GM18951 (cell line): ENCODE results near the gene SYS1.

ENCODE experiments used
- POLR2A ChIP-seq: IDR thresholded peaks from 4 replicates; pipeline ENCODE4 v1.6.1; 2011; ENCODE audit warnings: mild to moderate bottlenecking; ENCODE audit not compliant: insufficient read length, insufficient read depth; ENCODE audit errors: extremely low read depth
- in situ Hi-C: fragments of 300-500 bp; cut with MboI; formaldehyde crosslinking; loops from one replicate; pipeline ENCODE4 v1.12.0; 2022; ENCODE audit warnings: low sequenced_read_pairs, mixed read lengths, inconsistent platforms; ENCODE audit not compliant: unreplicated experiment

Gene SYS1

DNA sequence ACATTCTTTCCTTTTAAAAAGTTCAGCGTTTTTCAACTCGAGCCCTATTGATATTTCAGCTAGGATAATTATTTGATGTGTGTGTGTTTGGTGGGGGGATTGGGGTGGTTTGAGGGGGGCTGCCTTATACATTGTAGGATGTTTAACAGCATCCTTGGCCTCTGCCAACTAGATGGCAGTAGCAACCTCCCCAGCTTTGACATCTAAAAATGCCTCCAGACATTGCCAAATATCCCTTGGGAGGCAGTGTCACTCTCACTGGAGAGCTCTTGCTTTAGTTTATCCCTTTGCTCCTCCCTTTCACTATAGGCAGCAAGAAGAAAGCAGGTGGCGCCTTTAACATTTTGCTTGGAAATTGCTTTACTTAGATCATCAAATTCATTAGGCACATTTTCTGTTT, 29.8 kb downstream of the SYS1 start:
- no peak for TF ChIP-seq POLR2A
- in situ Hi-C loops = no loop called here

DNA sequence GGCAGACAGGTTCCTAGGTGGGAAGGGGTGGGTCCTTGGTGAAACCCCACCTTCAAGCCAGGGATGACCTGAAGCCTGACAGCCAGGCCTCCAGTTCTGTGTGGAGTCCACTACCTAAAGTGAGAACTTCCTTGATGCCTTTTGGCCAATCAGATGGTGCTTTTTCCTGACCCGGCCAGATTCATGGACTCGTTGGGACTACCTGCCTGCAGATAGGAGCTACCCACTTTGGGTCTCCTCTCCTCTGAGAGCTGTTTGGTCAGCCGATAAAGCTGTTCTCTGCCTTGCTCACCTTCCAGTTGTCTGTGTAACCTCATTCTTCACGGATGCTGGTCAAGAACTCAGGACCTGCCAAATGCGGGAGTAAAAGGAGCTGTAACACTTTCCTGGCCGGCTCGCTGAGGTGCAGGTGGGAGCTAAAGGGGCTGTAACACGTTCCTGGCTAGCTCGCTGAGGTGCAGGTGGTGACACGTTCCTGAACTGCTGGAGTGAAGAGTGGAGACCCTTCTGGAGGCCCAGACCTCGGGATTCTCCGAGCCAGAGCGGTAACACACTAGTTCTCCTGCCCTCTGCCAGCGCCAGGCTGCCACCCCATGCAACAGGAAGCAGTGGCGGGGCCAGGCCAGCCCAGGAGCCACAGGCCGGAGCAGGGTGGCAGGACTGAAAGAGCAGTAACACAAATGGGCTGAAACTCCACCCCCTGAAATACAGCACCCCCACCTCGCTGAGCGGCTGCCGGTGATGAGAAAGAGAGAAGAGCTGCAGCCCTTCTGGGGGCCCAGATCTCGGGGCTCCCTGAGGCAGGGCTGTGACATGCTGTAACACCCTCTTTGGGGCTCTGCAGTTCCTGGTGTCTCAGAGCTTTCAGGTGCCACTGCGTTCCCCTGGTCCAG, 31.5 kb downstream of the SYS1 start:
- no peak for TF ChIP-seq POLR2A
- in situ Hi-C loops = no loop called here

DNA sequence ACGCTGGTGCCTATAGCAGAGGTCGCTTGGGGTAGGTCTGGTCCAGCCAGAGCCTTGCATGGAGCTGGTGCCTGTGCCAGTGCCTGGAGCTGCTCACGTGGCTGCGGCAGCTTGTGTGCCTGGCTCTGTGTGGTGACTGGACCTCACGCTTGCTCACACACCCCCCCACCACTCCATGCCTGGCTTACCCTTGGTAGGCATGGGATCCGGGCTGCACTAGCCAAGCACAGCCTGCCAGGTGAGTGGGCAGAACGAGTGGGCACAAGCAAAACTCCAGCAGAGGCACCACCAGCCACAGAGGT, 32.1 kb downstream of the SYS1 start:
- in situ Hi-C loops = no loop called here
- TF ChIP-seq POLR2A = no peak

DNA sequence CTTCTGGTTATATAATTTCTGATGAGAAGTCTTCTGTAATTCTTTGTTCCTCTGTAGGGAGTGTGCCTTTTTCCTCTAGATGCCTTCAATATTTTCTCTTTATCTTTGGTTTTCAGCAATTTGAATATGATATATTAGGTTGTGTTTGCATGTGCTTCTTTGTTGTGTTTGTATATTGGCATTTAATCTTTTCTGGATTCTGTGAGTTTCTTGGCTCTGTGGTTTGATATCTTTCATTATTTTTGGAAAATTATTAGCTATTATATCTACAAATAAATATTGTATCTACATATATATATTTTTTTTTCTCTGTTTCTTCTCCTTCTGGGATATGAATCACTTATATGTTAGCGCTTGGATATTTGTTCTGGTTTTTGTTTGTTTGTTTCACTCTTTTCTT, 36.1 kb downstream of the SYS1 start:
- in situ Hi-C loops = no loop called here
- no peak for TF ChIP-seq POLR2A

DNA sequence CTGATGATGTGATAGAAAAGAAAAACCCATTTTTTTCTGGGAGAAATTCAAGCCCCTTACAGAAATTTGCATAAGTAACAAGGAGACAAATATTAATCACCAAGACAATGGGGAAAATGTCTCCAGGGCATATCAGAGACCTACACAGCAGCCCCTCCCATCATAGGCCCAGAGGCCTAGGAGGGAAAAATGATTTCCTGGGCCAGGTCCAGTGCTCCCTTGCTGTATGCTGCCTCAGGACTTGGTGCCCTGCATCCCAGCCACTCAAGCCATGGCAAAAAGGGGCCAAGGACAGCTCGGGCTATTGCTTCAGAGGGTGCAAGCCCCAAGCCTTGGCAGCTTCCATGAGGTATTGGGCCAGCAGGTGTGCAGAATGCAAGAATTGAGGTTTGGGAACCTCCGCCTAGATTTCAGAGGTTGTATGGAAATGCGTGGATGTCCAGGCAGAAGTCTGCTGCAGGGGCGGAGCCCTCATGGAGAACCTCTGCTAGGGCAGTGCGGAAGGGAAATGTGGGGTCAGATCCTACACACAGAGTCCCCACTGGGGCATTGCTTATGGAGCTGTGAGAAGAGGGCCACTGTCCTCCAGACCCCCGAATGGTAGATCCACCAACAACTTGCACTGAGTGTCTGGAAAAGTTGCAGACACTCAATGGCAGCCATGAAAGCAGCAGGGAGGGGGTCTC, 37.5 kb downstream of the SYS1 start:
- TF ChIP-seq POLR2A = no peak
- in situ Hi-C loops = no loop called here

DNA sequence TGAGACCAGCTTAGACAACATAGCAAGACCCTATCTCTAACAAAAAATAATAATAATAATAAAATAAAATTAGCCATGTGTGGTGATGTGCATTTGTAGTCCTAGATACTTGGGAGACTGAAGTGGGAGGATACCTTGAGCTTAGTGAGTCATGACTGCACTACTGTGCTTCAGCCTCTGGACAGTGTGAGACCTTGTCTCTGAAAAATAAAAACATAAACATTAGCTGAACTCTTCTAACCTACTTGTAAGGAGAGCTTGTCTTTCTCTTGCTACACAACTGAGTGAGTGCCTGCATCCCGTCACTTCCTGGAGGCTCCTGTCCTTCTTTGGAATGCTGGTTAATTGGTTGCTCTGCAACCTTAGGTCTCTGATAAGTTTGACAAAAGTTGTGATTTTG, 40.0 kb downstream of the SYS1 start:
- no peak for TF ChIP-seq POLR2A
- in situ Hi-C loops = no loop called here

DNA sequence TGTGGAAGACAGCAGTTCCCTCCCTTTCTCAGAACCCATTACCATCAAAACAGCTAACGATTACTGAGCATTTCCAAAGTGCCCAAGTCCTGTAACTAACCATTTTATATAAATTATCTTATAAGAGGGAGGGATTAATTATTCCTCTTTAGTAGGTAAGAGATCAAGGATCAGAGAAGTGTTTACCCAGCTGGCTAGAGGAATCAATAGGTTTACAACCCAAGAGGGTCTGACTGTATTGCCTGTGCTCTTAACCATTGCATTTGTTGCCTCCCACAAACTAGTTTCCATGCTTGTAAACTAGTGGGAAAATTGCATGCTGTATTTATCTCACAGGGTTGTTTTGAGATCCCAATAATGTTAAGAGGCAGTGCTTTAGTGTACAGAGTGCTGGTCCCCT, 41.5 kb downstream of the SYS1 start:
- TF ChIP-seq POLR2A = no peak
- in situ Hi-C loops = no loop called here

DNA sequence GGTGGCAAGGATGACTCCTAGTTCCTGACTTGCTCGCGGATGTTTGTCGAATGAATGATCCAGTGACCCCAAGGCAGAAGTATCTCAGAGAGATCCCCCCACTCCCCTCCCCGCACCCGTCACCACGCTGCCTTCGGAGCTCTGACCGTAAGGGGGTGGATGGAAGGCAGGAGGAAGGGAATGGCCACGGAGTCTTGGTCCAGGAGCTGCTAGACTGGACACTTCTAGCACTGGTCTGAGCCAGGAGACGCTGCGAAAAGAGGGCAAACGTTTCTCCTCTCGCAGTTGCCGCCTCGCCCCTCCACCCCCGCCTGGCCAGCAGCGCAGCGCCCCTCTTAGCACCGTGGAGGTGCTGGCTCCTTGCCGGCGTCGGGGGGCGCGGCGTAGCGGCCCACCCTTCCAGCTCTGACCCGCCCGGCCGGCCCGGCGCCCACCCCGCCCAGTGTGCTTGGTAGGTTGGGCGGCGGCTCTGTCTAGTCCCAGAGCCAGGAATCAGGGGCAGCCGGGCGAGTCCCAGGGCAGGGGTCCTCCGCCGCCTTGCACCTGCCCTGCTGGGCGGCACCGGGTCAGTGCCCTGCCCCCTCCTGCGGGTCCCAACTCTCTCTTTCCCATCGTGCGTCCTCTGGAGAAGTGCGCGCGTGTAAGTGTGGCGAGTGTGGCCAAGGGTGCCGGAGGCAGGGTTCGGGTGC, 42.8 kb downstream of the SYS1 start:
- in situ Hi-C loops = no loop called here
- no peak for TF ChIP-seq POLR2A

DNA sequence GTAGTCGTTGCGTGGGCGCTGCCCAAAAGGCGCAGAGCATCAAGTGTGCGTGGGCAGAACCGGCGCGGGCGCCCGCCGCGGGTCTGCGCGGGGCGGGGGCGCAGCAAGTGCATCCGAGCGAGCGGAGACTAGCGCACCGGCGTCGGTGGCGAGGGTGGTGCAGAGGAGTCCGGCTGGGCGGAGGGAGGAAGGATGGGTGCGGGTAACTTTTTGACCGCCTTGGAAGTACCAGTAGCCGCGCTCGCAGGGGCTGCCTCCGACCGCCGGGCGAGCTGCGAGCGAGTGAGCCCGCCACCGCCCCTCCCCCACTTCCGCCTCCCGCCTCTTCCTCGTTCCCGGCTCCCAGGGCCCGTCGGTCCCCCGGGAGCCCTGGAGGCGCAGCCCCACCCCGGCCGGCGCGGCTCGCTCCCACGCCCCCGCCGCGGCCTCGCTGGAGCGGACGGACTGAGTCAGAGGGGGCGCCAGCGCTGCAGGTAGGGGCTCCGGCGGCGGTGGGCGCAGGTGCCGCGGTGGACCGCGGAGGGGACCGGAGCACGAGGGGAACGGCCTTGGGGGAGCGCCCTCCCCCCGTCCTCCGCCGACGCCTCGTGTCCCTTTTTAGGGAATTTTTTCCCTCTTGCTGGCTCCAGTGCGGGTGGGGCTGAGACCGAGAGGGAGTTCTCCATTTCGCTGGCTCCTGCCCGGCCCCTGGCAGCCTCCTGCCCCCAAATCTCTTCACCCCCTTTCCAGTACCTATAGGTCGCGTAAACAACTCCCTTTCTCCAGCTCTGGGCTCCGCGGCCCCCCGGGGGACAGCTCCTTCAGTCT, 43.5 kb downstream of the SYS1 start:
- in situ Hi-C loops = no loop called here
- TF ChIP-seq POLR2A = no peak

DNA sequence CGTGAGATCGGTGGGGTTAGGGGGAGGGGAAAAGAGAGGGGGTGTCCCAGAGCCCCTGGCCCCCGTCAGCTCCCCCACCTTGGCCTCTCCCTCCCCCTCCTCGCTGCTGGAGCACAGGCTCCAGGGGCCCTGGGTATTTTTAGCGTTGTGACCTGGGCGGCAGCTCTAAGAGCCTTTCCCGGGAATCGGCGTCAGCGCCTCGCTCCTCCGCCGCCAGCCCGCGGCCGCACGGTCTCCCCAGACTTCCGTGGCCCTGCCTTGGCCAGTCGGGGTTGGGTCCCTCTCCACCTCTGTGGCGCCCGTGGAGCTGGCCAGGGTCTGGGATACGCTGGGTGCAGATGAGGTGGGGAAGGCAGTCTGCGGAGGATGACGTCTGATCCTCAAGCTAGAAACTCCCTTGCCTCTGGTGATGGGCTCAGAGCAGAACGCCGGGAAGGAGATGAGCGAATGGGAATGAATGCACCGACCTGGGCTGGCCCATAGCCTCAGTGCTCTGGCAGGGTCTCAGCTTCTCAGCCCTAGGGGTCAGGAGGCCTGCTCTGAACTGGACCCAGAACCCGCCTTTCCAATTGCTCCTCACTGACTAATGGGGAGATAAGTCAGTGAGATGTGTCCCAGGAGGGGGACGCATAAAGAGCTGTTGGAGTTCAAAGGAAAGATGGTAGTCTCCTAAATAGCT, 44.2 kb downstream of the SYS1 start:
- TF ChIP-seq POLR2A = no peak
- in situ Hi-C loops = no loop called here

DNA sequence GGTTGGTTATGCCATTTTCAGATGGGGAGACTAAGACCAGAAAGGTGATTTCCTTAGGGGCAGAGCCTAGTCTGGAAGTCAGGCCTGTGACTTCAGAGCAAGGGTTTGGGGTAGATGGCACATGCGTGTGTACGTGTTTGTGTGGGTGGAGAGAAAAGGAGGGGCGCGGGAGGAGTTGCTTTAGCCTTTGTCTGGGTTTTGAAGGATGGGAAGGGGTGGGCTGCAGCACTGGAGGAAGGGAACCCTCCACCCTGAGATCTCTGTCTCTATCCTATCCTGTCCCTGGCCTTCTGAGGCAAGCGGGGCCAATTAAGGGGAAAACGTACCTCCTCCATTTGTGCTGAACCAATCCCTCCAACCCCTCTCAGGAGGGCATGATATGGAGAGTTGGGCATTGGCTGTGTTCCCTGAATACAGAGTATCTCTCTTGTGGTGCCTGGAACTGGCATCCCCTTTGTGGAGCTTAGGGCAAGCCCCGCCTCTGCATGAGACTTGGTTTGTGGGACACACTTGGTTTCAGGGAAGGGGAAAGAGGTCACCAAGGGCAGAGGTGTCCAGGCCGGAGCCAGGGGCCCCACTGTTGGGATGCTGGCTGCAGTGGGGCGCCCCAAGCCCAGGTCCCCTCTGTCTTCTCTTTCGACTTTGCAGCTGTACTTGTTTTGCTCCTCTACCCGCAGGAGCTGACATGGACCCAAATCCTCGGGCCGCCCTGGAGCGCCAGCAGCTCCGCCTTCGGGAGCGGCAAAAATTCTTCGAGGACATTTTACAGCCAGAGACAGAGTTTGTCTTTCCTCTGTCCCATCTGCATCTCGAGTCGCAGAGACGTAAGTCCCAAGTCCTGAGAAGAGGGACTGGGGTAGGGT, 45.1 kb downstream of the SYS1 start, which contains the start of gene DBNDD2:
Gene DBNDD2 (plus strand): TSS at position 507 of the 863 bp plus-strand sequence. CDS start 179 bp downstream, at position 686.
- no peak for TF ChIP-seq POLR2A
- in situ Hi-C loops = no loop called here
